ENCODE results near the gene ADAMTS17.

The ADAMTS17 gene

DNA sequence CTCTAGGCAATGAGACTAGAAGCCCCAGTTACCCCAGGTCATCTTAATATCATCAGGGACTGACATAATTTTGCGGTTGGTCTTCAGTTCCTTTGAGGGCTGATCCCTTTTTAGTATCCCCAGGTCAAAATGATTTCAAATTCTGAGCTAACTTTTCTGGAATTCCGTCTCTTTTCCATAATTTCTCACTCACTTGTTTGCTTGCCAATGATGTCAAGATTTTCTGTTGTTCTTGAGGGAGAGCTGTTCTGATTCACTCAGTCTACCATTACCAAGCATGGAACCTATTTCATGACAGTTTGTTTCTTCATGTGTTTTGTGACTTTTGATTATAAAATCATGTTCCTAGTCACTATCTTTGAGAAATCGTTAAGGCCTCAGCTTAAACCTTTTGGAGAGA, 418.1 kb downstream of the ADAMTS17 start:
- no peak for DNase-seq
